Measurements from ENCODE around the gene PPFIA2.

The PPFIA2 gene

DNA sequence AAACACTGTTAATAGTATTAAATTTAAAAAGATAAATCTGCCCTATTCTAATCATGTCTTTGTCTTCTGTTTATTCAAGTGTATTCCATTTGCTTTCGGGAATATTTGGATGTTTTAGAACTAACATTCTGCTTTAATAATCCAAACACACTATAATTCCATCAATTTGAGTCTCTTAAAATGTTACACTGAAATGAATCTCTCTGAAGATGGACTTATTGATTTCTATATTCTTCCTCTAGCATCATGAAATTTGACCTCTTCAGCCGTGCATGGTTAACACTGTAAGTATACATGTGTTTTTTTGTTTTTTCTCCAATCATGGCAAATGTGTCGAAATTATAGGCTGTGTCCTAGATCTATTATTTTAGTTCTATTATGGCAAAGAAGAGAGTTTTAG is 342.1 kb downstream of the PPFIA2 start:
- peak; percentile 18 for DNase-seq

- DNase-seq = no peak
Observed at GRCh38 chr12:81416571-81416970, 342.6 kb downstream of the PPFIA2 start.

DNA sequence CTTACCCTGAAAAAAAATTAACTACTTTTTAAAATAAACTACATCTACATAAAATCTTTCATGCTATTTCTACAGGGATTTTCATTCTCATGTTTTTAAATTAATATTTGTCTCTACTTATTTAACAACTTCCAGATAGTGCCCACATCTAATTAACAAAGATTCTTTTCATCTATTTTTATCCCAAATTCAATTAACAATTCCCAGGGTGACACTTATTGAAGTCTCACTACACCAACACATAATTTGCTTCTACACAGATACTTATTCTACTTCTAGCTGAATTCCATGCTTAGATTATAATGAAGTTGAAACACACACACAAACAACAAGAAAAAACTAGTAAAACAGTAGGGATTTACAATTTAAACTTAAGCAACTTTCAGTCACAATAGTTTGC is 344.7 kb downstream of the PPFIA2 start:
- DNase-seq = no peak

DNA sequence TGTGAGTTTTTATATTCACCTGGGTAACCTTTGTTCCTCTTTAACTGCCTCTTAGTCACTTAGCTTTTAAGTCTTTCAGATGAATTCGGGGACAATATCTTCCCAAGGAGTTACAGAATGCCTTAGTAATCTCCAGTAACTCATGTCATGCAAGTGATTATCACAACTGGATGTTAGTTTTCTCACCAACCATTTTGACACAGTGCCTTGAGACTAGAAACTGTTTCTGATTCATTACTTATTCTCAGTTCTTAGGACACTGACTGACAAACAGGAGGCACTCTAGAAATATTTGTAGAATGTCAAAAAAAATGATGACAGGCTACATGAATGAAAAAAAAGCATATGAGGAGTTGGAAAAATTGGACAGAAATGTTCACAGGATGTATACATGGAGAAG is 346.2 kb downstream of the PPFIA2 start:
- no peak for DNase-seq

GRCh38 chr12:81403348-81403747 is 355.8 kb downstream of the PPFIA2 start:
- DNase-seq = no peak

- DNase-seq = no peak
Observed at GRCh38 chr12:81401241-81401640, 357.9 kb downstream of the PPFIA2 start.

GRCh38 chr12:81400024-81400423 is 359.1 kb downstream of the PPFIA2 start:
- no peak for DNase-seq

DNA sequence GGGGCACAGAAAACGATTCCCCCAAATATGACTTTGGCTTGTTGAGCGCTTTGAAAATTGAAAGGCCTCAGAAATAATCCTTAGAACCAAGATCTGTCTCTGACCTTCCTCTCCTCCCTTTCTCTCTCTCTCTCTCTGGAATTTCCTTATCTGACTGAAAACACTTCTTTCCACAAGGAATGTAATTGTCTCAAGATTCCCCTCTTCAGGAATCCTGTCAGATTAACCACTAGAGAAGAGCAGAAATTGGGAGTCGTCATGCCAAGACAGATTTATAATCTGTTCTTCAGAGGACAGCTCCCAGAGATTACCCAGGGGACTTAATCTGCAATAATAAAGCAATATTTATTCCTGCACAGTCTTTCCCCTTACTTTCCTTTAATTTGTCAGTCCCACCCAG is 363.7 kb downstream of the PPFIA2 start:
- DNase-seq = no peak

DNA sequence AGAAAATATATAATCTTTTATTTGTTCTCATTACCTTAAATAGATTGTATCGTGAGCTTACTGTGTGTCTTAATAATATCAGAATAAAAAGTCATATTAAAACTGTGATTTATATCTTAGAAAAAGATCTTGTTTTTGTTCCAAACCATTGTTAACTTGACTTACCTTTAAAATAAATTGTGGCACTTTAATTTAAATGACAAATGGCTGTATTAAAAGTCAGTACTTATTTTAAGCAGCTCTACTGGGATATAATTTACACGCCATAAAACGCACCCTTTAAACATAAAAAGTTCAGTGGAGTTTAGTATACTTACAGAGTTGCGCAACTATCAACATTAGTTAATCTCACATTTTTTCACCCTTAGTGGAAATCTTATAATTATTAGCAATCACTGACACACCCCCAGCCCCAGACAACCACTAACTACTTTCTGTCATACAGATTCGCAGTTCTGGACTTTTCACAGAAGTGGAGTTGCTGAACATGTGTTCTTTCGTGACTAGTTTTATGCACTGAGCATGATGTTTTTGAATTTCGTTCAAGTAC is 369.5 kb downstream of the PPFIA2 start:
- DNase-seq = no peak

GRCh38 chr12:81386101-81386500 is 373.0 kb downstream of the PPFIA2 start:
- no peak for DNase-seq

DNA sequence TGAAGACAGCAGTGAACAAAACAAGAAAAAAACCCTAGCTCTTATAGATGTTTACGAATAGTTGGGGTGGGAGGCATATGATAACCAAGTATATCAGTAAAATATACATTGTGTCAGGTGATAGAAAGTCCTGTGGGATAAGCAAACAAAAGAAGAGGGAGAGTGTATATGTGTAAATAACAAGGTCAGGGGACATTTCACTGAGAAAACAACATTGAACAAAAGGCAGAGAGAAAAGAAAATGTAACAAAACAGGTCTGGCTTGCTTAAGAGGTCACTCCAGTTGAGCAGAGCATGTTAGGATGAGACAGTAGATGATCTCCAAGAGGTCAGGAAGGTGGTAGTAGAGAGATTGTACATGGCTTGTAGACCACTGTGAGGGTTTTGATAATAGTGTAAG is 377.2 kb downstream of the PPFIA2 start:
- DNase-seq = peak; percentile 97

DNA sequence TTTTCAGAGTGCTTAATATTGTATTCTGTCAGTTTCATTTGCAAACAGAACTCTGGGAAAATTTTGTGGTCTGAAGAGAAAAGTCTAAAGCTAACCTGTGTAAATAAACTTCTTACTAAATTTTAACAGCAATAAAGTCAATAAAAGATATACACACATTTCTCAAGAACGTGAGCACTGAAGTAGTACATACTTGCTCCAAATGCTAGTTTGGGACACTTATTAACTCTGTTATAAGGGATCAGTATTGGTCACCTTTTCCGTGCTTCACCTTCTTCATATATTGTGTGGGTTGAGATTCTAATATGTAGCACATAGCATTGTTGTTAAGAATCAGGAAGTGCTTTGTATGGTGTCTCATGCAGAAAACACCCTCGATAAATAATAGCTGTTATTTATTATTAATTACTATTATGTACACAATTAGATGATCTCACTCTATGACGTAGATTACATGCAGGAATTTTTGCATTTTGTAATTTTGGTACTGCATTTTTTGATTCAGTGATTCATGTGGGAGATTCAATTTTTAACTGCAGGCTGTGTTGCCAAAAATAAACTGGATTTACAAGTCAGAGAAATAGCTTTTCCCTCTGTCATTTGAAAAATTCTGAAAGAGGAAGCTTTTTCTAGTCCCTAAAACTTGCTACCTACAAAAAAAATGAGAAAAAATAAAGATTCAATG is 380.4 kb downstream of the PPFIA2 start:
- peak; percentile 32 for DNase-seq

- DNase-seq = no peak
Observed at GRCh38 chr12:81377771-81378170, 381.4 kb downstream of the PPFIA2 start.

DNA sequence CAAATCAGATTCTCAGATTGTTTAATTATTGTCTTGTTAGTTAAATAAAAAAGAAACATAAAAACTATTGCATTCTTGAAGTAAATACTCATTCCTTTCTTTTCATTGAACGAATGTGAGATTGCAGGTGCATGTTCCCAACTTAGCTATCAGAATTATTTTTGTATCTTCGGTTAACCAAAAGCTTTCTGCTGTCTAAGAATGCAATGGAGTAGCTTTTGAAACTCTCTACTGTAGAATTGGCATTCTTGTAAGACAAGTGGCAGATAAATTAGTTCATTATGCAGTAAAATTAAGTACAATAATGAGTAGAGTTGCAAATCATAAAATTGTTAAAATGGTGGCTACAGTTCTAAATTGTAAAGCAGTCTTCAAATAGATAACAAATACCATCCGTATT is 383.2 kb downstream of the PPFIA2 start:
- DNase-seq = no peak

DNA sequence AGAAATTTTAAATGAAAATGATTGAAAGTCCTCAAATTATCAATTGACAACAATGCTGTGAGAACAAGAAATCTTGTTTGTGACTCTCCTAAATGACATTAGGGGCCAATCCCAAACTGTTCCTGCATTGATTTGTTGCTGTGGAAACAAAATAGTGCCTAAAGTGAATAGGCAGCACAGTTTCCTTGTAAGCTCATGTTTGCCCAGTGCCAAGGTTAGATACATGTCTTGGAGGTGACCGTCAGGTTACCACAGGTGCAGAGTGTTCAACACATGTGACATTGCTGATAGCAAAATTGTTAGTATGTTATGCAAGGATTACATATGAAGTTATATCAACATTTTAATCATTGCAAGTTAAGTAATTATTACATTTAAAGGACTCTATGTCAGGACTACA is 388.7 kb downstream of the PPFIA2 start:
- DNase-seq = no peak

DNA sequence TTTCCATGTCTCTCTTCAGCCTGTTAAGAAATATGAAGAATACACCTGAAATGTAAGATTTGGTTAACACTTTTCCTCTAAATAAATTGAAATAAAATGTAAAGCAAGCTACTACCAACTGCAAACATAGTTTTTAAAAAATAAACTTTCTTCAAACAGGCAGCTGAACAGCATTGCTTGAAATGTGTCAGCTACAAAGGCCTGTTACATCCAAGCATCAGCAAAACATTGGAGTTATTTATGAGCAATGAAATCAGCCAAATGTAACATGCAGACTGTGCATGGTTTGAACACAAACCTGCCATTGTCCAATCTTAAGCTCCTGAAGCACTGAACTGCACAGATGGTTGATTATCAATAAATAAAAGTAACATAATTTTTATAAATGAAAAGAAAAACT is 390.0 kb downstream of the PPFIA2 start:
- DNase-seq = no peak

- no peak for DNase-seq
Observed at GRCh38 chr12:81365284-81365683, 393.9 kb downstream of the PPFIA2 start.

GRCh38 chr12:81360916-81361315 is 398.2 kb downstream of the PPFIA2 start:
- no peak for DNase-seq

DNA sequence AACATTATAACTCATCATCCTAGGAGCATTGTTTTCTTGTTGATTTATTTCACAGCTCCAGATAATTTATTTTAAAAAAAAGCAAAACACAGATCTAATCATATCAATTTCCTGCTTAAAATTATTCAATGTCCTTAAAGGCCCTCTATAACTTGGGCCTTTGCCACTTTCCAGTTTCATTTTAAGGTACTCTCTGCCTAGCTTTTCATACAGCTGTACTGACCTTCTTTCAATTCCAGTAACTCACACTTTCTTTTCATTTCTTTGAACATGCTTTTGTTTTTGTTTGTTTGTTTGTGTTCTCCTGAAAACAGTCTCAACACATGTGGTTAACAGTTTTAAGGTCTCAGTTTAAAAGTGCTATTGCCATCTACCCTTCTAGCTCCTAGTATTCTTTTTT is 399.4 kb downstream of the PPFIA2 start:
- no peak for DNase-seq

GRCh38 chr12:81354327-81354932 is 404.7 kb downstream of the PPFIA2 start:
- DNase-seq = no peak

DNA sequence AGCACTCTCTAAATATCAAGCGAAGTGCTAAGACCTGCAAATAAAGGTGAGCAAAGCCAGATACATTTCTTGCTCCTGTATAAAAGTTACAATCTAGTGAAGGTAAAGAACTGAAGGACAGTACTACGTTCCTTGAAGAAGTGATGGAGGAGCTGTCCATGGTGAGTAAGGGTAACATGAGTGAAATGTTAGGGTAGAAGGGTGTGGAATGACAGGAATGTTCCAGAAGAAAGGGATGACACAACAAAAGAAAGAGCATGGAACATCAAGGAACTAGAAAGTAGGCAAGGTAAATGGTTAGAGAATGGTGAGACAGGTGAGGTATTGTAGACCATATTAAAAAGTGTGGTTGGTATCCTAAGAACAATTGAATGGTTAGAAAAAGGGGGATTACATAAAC is 408.8 kb downstream of the PPFIA2 start:
- DNase-seq = no peak

- no peak for DNase-seq
Observed at GRCh38 chr12:81347404-81347803, 411.7 kb downstream of the PPFIA2 start.

DNA sequence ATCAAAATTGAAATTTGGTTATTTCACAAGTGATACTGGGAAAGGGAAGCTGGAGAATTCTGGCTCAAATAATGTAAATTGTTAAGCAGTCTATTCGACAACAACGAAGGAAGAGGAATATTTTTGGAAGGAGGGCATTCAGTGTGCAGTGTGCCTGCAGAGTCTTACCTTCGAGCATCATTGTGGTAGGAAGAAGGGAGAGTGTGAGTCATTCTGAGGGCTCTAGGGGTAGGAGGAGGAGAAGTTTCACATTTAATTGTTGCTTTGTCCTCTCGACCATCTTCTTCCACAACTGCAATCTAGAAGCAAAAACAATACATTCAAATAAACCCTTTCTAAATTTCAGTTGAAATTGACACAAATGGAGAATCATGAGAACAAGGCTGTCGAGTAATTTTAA is 418.2 kb downstream of the PPFIA2 start:
- DNase-seq = no peak

DNA sequence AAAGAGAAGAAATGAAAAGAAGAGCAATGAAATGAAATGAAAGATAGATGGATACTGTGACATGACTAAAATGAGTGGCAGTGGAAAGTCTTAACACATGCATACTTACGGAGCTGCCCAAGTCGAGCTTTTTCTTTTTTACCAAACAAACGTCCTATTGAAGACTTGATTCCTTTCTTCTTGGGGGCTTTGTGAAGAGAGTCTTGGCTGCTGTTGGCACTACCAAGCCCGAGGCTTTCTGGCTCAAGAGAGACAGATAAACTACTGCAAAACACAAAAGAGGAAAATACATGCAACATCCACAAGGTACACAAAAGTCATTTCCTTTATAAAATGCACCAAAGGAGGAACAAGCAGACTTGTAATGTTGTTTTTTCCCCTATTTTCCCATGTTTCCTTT is 420.1 kb downstream of the PPFIA2 start:
- no peak for DNase-seq

GRCh38 chr12:81337886-81338285 is 421.3 kb downstream of the PPFIA2 start:
- no peak for DNase-seq
